ENCODE data around the gene PITPNB.

Gene PITPNB

GRCh38 chr22:27919222-27919941, at the start of gene PITPNB:
Gene PITPNB (minus strand): TSS chr22:27919256. CDS start chr22:27919191, 65 bp downstream.
- peak; percentile 98 for DNase-seq (ENCODE audit: low spot score)

GRCh38 chr22:27966168-27967064, 47.4 kb upstream of the PITPNB start:
- no peak for DNase-seq (ENCODE audit: low spot score)

GRCh38 chr22:27962268-27963044, 43.4 kb upstream of the PITPNB start:
- no peak for DNase-seq (ENCODE audit: low spot score)

- DNase-seq (ENCODE audit: low spot score), result no peak
Measured at GRCh38 chr22:27961680-27962079, 42.6 kb upstream of the PITPNB start.

GRCh38 chr22:27961182-27961581, 42.1 kb upstream of the PITPNB start:
- DNase-seq (ENCODE audit: low spot score), result no peak

- no peak for DNase-seq (ENCODE audit: low spot score)
Measured at GRCh38 chr22:27959335-27960090, 40.5 kb upstream of the PITPNB start.

GRCh38 chr22:27952779-27953178, 33.7 kb upstream of the PITPNB start:
- no peak for DNase-seq (ENCODE audit: low spot score)

GRCh38 chr22:27952091-27952490, 33.0 kb upstream of the PITPNB start:
- no peak for DNase-seq (ENCODE audit: low spot score)

GRCh38 chr22:27949421-27949820, 30.4 kb upstream of the PITPNB start:
- no peak for DNase-seq (ENCODE audit: low spot score)

GRCh38 chr22:27948569-27948968, 29.5 kb upstream of the PITPNB start:
- DNase-seq (ENCODE audit: low spot score), result no peak

GRCh38 chr22:27947448-27947847, 28.4 kb upstream of the PITPNB start:
- no peak for DNase-seq (ENCODE audit: low spot score)

GRCh38 chr22:27941143-27941542, 22.1 kb upstream of the PITPNB start:
- DNase-seq (ENCODE audit: low spot score), result no peak

- DNase-seq (ENCODE audit: low spot score), result no peak
Measured at GRCh38 chr22:27937453-27937852, 18.4 kb upstream of the PITPNB start.

- no peak for DNase-seq (ENCODE audit: low spot score)
Measured at GRCh38 chr22:27935897-27936296, 16.8 kb upstream of the PITPNB start.

GRCh38 chr22:27934069-27934468, 15.0 kb upstream of the PITPNB start:
- DNase-seq (ENCODE audit: low spot score), result no peak

- no peak for DNase-seq (ENCODE audit: low spot score)
Measured at GRCh38 chr22:27933186-27933983, 14.3 kb upstream of the PITPNB start.

GRCh38 chr22:27930331-27931060, 11.4 kb upstream of the PITPNB start:
- DNase-seq (ENCODE audit: low spot score), result no peak

- no peak for DNase-seq (ENCODE audit: low spot score)
Measured at GRCh38 chr22:27927608-27928007, 8.6 kb upstream of the PITPNB start.

GRCh38 chr22:27925331-27925730, 6.3 kb upstream of the PITPNB start:
- no peak for DNase-seq (ENCODE audit: low spot score)

All from HuH-7 (cell line).